NCI-H69 (cell line): ENCODE data around the gene TSPAN11.

Experiments
- DNase-seq: peaks from one replicate; lab custom pipeline; 2025; lab: John Stamatoyannopoulos, UW

Gene TSPAN11

DNA sequence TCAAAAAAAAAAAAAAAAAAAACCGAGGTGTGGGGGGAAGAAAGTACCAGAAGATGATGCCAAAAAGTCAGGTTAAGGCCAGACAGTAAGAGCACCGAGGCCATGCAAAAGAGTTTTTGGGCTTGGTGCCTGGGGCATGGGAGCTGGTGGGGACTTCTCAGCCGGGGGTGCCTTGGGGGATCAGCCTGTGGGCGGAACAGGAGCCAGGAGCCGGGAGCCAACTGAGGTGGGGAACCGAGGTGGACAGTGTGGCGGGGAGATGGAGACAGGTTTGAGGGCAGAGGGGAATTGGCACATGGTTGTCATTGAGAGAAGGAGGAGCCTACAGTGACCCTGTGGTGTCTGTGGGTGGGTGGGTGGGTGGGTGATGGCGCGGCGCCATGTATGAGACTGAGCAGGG is 33.2 kb downstream of the TSPAN11 start:
- no peak for DNase-seq

DNA sequence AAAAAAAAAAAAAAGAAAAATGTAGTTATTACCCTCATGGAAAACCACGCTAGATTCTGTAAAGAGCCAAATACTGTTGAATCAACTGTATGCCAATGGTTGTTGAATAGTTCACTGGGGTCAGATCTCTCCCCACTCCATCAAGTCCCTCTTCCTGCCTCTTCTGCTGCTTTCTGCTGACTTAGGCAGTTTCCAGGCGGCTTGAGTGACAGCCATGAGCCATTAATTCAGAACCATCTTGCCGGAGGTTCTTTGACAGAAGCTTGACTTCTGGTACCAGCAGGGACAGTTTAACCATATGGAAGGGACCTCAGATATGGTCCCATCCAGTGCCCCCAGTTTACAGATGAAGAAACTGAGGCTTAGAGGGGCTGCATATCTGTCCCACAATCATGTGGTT is 34.5 kb downstream of the TSPAN11 start:
- DNase-seq: no peak

DNA sequence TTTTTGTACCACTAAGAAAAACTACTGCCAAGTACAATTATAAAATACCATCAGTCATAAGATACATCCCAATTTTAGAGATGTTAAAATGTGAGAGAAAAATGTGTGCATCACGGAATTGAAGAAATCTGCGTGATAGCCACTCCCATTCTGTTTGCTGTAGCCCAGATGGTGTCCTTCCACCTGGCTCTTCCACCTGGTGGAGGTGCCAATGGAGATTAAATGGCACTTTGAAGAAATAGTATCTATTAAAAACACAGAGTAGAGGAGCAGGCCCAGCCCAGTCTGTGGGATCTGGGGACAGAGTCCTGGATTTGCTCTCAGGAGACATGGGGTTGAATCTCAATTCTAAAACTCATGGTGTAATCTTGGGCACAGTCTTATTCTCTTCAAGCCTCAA is 35.5 kb downstream of the TSPAN11 start:
- peak; percentile 87 for DNase-seq

DNA sequence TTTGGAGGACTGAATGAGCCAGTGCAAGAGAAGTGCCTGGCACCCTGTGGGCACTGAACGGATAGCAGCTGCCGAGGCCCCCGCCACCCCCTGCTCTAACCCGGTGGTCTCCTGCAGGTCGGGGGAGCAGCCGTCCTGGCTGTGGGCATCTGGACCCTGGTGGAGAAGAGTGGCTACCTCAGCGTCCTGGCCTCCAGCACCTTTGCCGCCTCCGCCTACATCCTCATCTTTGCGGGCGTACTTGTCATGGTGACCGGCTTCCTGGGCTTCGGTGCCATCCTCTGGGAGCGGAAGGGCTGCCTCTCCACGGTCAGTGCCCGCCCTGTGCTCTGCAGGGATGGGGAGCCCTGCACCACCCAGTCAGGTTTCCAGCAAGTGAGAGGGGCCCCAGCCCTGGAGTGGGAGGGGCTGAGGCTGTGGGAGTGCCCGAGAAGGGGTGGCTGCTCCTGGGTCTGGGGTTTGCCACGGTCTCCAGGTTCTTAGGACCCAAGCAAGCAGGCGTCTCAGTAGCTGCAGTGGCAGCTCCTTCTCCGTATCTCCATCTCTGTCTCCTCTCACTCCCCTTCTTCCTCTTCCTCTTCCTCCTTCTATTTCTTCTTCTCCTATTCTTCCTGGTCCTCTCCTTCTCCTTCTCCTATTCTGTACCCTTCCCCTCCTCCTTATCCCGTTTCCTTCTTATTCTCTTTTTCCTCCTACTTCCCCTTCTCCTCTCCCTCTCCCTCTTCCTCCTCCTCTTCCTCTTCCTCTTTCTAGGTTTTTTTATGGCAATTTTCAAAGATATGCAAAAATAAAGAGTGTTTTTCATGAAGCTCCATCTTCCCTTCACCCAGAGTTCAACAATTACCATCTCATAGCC is 37.4 kb downstream of the TSPAN11 start:
- DNase-seq: no peak

DNA sequence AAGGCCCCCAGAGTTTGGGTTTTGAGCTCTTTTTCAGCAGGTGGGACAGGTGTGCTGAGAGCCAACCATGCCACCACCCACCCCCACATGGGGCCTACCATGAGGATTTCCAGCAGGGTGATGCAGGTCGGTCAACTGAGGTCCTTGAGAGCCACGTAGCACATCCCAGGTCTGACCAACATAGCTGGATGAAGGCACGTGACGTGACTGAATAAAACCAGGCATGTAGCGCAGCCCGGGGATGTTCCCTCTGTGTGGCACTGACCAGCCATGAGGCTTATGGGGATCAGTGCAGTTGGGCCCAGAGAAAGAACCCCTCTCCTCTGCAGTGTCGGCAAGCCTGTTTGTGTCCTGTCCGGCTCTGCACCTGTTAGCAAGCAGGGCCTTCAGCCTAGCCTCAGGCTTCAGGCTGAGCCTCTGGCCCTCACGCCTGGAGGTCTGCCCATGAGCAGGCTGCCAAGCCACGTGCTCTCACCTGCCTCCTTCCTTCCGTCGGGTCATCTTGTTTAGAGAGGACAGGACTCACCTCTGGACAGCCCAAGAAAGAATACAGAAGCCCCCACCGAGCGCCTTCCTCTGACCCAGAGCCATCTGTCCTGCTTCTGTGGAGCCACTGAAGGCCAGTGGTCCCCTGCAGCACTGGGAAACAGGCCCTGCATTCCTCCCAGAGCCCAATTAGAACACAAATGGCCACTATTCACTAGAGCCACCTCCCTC is 38.5 kb downstream of the TSPAN11 start:
- DNase-seq: no peak

GRCh38 chr12:30965613-30965985 is 39.1 kb downstream of the TSPAN11 start:
- peak; percentile 69 for DNase-seq

GRCh38 chr12:30967026-30967425 is 40.5 kb downstream of the TSPAN11 start:
- peak; percentile 88 for DNase-seq

DNA sequence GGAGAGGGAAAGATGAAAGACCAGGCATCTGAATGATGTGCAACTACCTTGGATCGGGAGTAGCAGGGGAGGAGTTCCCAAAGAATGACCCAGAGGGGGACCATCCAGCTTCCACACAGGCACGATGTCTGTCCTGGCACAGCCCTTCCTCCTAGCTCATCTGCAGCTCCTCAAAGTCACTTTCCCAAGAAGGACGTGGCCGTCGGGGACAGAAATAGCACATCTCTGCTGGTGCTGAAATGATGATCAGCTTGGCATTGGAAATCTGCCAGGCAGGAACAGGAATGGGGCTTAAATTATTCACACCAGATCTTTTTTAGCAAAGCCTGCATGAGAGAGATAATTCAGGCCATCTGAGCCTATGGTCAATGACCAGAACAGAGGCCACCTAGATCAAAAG is 41.7 kb downstream of the TSPAN11 start:
- no peak for DNase-seq

DNA sequence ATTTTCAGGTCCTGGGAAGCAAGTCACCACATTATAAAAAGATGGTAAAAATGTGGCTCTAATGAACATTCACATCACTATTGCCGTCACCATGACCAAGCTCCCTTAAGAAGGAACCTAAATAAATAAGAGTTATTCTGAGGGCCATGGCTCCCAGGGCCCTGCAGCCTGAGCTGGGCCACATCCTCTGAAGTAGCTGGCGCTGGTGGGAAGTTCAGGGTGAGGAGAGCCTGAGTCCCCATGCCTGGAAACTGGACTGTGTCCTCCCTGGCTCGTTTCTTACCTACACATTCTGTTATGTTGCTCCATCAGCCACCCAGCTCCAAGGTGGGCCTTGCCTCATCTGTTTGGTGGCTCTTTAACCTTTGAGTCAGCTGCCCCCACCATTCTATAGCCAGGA is 42.5 kb downstream of the TSPAN11 start:
- DNase-seq: no peak

DNA sequence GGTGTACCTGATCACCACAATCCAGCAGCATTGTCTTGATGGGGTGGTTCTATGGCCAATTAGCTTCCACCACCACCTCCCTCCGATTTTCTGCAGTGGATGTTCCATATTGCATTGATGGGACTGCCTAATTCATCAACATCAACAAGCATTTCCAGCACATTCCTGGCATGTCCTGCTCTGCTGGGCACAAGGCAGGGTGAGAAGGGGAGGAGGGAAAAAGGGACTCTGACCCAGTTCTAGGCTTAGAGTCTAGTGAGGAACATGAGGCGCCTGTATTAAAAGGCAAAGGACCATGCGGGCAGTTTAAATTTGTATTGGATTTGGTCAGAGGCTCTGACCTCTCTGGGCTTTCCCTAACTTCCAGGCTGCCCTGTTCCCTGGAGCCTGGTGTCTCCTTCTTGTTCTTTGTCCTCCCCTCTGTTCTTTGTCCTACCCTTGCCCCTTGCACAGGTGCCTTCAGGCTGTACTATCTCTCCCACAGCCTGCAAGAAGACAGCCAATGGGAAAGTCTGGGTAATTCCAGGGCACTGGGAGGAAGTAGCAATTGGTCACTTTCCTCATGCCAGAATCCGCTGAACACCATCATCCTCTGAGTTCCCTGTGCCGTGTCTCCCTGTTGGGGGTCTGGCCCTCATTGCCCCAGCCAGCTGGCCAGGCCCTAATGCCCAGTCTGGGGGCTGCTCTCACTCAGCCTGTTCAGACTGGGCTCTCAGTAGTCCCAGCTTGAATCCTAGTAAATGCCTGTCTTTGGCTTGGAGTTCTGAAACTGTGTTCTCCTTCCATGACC is 43.3 kb downstream of the TSPAN11 start:
- DNase-seq: peak; percentile 75

GRCh38 chr12:30970559-30971197 is 44.1 kb downstream of the TSPAN11 start:
- DNase-seq: peak; percentile 100

- DNase-seq: no peak
Measured at GRCh38 chr12:30972035-30972434, 45.5 kb downstream of the TSPAN11 start.

GRCh38 chr12:30973175-30973574 is 46.6 kb downstream of the TSPAN11 start:
- no peak for DNase-seq

- DNase-seq: no peak
Measured at GRCh38 chr12:30973830-30974229, 47.3 kb downstream of the TSPAN11 start.

GRCh38 chr12:30974746-30975500 is 48.4 kb downstream of the TSPAN11 start:
- DNase-seq: peak; percentile 67

GRCh38 chr12:30975581-30975980 is 49.0 kb downstream of the TSPAN11 start:
- DNase-seq: no peak

DNA sequence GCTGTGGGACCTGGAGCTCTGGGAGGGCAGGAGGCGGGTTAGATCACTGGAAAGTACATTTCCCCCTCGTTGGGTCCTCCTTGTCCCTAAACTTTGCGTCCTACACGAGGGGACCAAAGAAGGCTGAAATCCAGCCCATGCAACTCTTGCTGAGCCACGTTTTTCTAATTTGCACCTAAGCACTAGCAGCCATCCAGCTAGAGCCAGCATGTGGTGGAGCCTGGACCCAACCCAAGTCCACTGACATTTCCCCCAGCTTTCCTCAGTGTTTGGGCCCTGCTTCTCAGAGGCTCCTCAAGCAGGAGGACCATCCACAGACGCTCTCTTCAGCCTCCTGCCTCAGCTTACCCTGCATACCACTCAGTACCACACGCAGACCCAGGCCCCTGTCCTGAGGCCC is 49.7 kb downstream of the TSPAN11 start:
- no peak for DNase-seq

GRCh38 chr12:30977124-30977523 is 50.6 kb downstream of the TSPAN11 start:
- DNase-seq: peak; percentile 79

GRCh38 chr12:30977537-30978349 is 51.2 kb downstream of the TSPAN11 start:
- peak; percentile 93 for DNase-seq

- DNase-seq: no peak
Measured at GRCh38 chr12:30978639-30979038, 52.1 kb downstream of the TSPAN11 start.
